Mucosa of descending colon (tissue), 3 donors: ENCODE measurements around the gene TTLL7. TPM values are rescaled to one million over a fixed set of nuclear protein-coding genes. Genes with fewer than 3 reads are reported as not detected.

Experiments
- ATAC-seq: fragments of 200-7000 bp; cut with Tn5 transposase; one replicate; pipeline ENCODE4 v1.9.1; 2020; ENCODE audit warnings: mild to moderate bottlenecking, moderate library complexity
- DNase-seq, 3 donors: peaks; one replicate each; pipeline ENCODE4 v3.0.0-alpha.2; 2020
- H3K36me3 ChIP-seq: fragments of 200-600 bp; one replicate; pipeline ENCODE4 v1.8.0; 2021; ENCODE audit warnings: low read depth, mild to moderate bottlenecking
- H3K4me1 ChIP-seq: fragments of 200-600 bp; one replicate; pipeline ENCODE4 v1.8.0; 2021; ENCODE audit warnings: low read depth, mild to moderate bottlenecking
- H3K4me3 ChIP-seq: fragments of 200-600 bp; one replicate; pipeline ENCODE4 v1.8.0; 2021; ENCODE audit warnings: mild to moderate bottlenecking
- H3K9me3 ChIP-seq: fragments of 200-600 bp; one replicate; pipeline ENCODE4 v1.8.0; 2021; ENCODE audit warnings: mild to moderate bottlenecking
- intact Hi-C, 2 donors: fragments of 100-400 bp; cut with DNase I in 1 of 2; cut with micrococcal nuclease in 1 of 2; formaldehyde crosslinking; loops; one replicate each; pipeline versions ENCODE4 v1.11.0 to v1.11.1; 2022; cut with DNase I, micrococcal nuclease
- total RNA-seq, 3 donors: library from RNA; stranded (reverse); fragmentation: NEBNext Ultra II Directional in 2 of 3; extraction: Animal tissue kit (Norgen Biotek cat#: 25700) in 2 of 3; gene quantifications; one replicate each; pipeline versions ENCODE4 v1.2.1 to v1.2.4, GENCODE V29; 2021 to 2023
- TF ChIP-seq, protein P1 (sequence below): fragments of 200-600 bp; IDR thresholded peaks from one replicate; pipeline ENCODE4 v1.8.0; 2022; ENCODE audit warnings: antibody characterized with exemption, mild to moderate bottlenecking
- donor health status: DM: no; HTN: no; CAD: no; lungs with moderate emphysema.
- donor health status: DM: no; HTN: no; CAD: no.
- donor health status: DM: no; HTN: yes; CAD: no.

The TTLL7 gene
- total RNA-seq, 3 donors from 2014 or later: 3.3 to 21.0 (median 3.8) TPM

DNA sequence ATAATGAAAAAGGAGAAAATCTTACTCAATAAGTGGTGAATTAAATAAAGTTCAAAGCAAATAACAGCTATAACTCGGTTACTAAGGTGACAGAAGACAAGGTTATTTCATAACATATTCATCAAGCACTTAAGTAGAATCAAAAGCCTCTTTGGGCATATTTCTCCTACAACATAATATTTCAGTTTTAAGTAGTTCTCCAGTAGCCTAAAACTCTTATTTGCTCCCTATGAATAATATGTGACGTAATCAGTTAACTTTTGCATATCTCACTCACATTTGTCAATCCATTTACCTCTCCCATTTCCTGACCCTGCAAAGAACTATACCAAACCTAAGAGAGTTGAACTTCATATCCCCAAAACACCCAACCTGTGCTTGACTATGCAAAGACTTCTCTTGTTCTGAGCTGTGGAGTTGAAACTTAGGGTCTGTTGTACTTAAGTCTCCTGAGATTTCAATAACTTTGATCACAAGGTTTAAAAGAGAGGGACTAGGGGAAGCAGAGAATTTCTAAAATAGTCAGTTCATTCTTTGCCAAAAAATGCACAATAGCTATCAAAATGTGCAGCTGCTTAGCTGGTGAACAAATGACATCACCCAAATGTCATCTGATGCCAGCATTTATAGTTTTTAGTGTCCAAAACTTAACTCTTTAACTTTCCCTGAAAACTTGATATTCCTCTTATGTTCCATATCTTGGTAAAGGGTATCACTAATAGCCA is 37.2 kb downstream of the TTLL7 start:
- no peaks in the 10 kb centered on the region for H3K36me3 ChIP-seq
- intact Hi-C loops: no loop called here
- TF ChIP-seq, protein P1, sequence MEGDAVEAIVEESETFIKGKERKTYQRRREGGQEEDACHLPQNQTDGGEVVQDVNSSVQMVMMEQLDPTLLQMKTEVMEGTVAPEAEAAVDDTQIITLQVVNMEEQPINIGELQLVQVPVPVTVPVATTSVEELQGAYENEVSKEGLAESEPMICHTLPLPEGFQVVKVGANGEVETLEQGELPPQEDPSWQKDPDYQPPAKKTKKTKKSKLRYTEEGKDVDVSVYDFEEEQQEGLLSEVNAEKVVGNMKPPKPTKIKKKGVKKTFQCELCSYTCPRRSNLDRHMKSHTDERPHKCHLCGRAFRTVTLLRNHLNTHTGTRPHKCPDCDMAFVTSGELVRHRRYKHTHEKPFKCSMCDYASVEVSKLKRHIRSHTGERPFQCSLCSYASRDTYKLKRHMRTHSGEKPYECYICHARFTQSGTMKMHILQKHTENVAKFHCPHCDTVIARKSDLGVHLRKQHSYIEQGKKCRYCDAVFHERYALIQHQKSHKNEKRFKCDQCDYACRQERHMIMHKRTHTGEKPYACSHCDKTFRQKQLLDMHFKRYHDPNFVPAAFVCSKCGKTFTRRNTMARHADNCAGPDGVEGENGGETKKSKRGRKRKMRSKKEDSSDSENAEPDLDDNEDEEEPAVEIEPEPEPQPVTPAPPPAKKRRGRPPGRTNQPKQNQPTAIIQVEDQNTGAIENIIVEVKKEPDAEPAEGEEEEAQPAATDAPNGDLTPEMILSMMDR: no peak
- no peaks in the 10 kb centered on the region for H3K9me3 ChIP-seq
- no peak overlapping the region for H3K4me3 ChIP-seq
- ATAC-seq (no peak), DNase-seq (no peak)
- no peaks in the 10 kb centered on the region for H3K4me1 ChIP-seq

- H3K9me3 ChIP-seq: no peaks in the 10 kb centered on the region
- intact Hi-C loops: no loop called here
- H3K36me3 ChIP-seq: no peaks in the 10 kb centered on the region
- no peaks in the 10 kb centered on the region for H3K4me1 ChIP-seq
- H3K4me3 ChIP-seq: no peak overlapping the region
- TF ChIP-seq, protein P1: no peak
- no peak for ATAC-seq
- DNase-seq: no peak
These were observed 38.2 kb downstream of the TTLL7 start for GRCh38 chr1:83960669-83961277.

- Histone ChIP-seq H3K4me1 (no peaks in the 10 kb centered on the region), H3K36me3 (no peaks in the 10 kb centered on the region), H3K9me3 (no peaks in the 10 kb centered on the region), H3K4me3 (no peak overlapping the region)
- no peak for ATAC-seq
- intact Hi-C loops: no loop called here
- no peak for DNase-seq
- TF ChIP-seq, protein P1: no peak
These were observed 39.0 kb downstream of the TTLL7 start for GRCh38 chr1:83959824-83960498.

DNA sequence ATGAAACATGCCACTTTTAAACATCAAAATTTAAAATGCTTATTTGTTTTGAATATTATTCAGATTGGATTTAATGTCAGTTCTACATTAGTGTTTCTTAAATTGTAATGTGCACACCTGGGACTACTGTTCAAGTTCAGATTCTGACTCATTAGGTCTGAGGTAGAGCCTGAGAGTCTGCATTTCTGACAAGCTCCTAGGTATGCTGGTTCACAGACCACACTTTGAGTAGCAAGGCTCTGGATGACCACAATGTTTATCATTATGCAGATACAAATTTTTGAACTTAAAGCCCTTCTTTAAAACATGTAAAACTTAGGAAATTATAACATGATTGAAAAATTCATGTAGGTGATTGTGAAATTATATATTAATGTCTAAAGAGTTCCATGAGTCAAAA is 40.2 kb downstream of the TTLL7 start:
- no peaks in the 10 kb centered on the region for H3K9me3 ChIP-seq
- no peaks in the 10 kb centered on the region for H3K36me3 ChIP-seq
- ATAC-seq (no peak), DNase-seq (no peak)
- intact Hi-C loops: no loop called here
- no peaks in the 10 kb centered on the region for H3K4me1 ChIP-seq
- TF ChIP-seq, protein P1: no peak
- no peak overlapping the region for H3K4me3 ChIP-seq

GRCh38 chr1:83954166-83954823 is 44.6 kb downstream of the TTLL7 start:
- no peak overlapping the region for H3K4me3 ChIP-seq
- H3K36me3 ChIP-seq: no peaks in the 10 kb centered on the region
- ATAC-seq (no peak), DNase-seq (no peak)
- H3K4me1 ChIP-seq: no peaks in the 10 kb centered on the region
- intact Hi-C loops: no loop called here
- TF ChIP-seq, protein P1: no peak
- no peaks in the 10 kb centered on the region for H3K9me3 ChIP-seq
